Iris pigment epithelial cell (primary cell): Measurements from ENCODE around the gene TXLNA.

Experiments
- DNase-seq: peaks from one replicate; pipeline ENCODE4 v3.0.0-alpha.2; 2011; ENCODE audit warnings: low read depth

TXLNA gene

GRCh38 chr1:32215629-32216480 lies 36.4 kb downstream of the TXLNA start:
- peak; percentile 64 for DNase-seq

GRCh38 chr1:32216566-32216965 lies 37.1 kb downstream of the TXLNA start:
- no peak for DNase-seq

GRCh38 chr1:32219022-32219421 lies 39.5 kb downstream of the TXLNA start:
- no peak for DNase-seq

GRCh38 chr1:32220746-32221580 lies 41.5 kb downstream of the TXLNA start:
- no peak for DNase-seq

- no peak for DNase-seq
These were observed 42.1 kb downstream of the TXLNA start for GRCh38 chr1:32221581-32221979.

- DNase-seq, result peak; percentile 92
These were observed 42.7 kb downstream of the TXLNA start, which contains the start of the genes EIF3I and TMEM234 for GRCh38 chr1:32221980-32222755. Gene EIF3I, plus strand, starts transcription at chr1:32222407. Its CDS starts 35 bp downstream, at chr1:32222442. Gene TMEM234, minus strand, starts transcription at chr1:32222353. Its CDS starts 31 bp downstream, at chr1:32222322.

- DNase-seq, result no peak
These were observed 44.2 kb downstream of the TXLNA start for GRCh38 chr1:32223683-32224082.

- DNase-seq, result no peak
These were observed 44.8 kb downstream of the TXLNA start for GRCh38 chr1:32224285-32224684.

- DNase-seq, result no peak
These were observed 49.3 kb downstream of the TXLNA start for GRCh38 chr1:32228771-32229170.

GRCh38 chr1:32231843-32232432 lies 52.5 kb downstream of the TXLNA start:
- DNase-seq, result no peak

GRCh38 chr1:32232558-32233304 lies 53.3 kb downstream of the TXLNA start:
- DNase-seq, result no peak

- no peak for DNase-seq
These were observed 55.3 kb downstream of the TXLNA start for GRCh38 chr1:32234792-32235191.

GRCh38 chr1:32239337-32239736 lies 59.9 kb downstream of the TXLNA start:
- DNase-seq, result no peak

GRCh38 chr1:32239790-32240139 lies 60.3 kb downstream of the TXLNA start:
- DNase-seq, result no peak

GRCh38 chr1:32240140-32240951 lies 60.9 kb downstream of the TXLNA start:
- DNase-seq, result no peak

GRCh38 chr1:32241001-32241763 lies 61.7 kb downstream of the TXLNA start:
- no peak for DNase-seq

- no peak for DNase-seq
These were observed 62.9 kb downstream of the TXLNA start for GRCh38 chr1:32242341-32242851.

- peak; percentile 22 for DNase-seq
These were observed 67.4 kb downstream of the TXLNA start, which contains the start of gene FAM167B for GRCh38 chr1:32246888-32247273. Gene FAM167B, plus strand, starts transcription at chr1:32247222. Its CDS starts 200 bp downstream, at chr1:32247422.

GRCh38 chr1:32247452-32247851 lies 68.0 kb downstream of the TXLNA start:
- DNase-seq, result no peak
